NCI-H1417 treated with DMSO at 0.1 percent for 48 hours (cell line): ENCODE measurements around the gene SRR.

Experiments used
- DNase-seq: peaks from one replicate; lab custom pipeline; 2025; lab: John Stamatoyannopoulos, UW

SRR gene

GRCh38 chr17:2371183-2372130, 67.7 kb downstream of the SRR start:
- DNase-seq: no peak

GRCh38 chr17:2372180-2372579, 68.4 kb downstream of the SRR start:
- no peak for DNase-seq

GRCh38 chr17:2372681-2373080, 68.9 kb downstream of the SRR start:
- no peak for DNase-seq

GRCh38 chr17:2373179-2373578, 69.4 kb downstream of the SRR start:
- no peak for DNase-seq
